GM12873 (cell line): ENCODE data around the gene TYW1B.

Source experiments
- CTCF ChIP-seq: IDR thresholded peaks from 2 replicates; pipeline ENCODE4 v1.5.1; 2012; ENCODE audit warnings: low read depth, mild to moderate bottlenecking, moderate library complexity, low read length, control low read depth; ENCODE audit not compliant: insufficient read depth; ENCODE audit errors: missing control alignments

TYW1B gene

GRCh38 chr7:72622532-72622931 lies 205.5 kb downstream of the TYW1B start:
- TF ChIP-seq CTCF, result no peak

GRCh38 chr7:72603073-72603472 lies 224.9 kb downstream of the TYW1B start:
- TF ChIP-seq CTCF, result no peak

GRCh38 chr7:72577107-72577506 lies 250.9 kb downstream of the TYW1B start:
- no peak for TF ChIP-seq CTCF

GRCh38 chr7:72540923-72541322 lies 287.1 kb downstream of the TYW1B start:
- no peak for TF ChIP-seq CTCF

GRCh38 chr7:72540106-72540611 lies 287.8 kb downstream of the TYW1B start:
- no peak for TF ChIP-seq CTCF

- TF ChIP-seq CTCF, result no peak
These were observed 288.3 kb downstream of the TYW1B start for GRCh38 chr7:72539702-72540101.

GRCh38 chr7:72538856-72539255 lies 289.1 kb downstream of the TYW1B start:
- TF ChIP-seq CTCF, result no peak
